GM21576 (cell line): ENCODE data around the gene ZNF281.
"Not testable (repeated sequence)": the region's sequence is repeated elsewhere in the genome, so short reads cannot be mapped to it uniquely, and the experiment has no call there.

Experiments used
- ATAC-seq: cut with Tn5 transposase; IDR thresholded peaks from one replicate; pipeline ENCODE4 v1.9.1; 2021; ENCODE audit warnings: mild to moderate bottlenecking, moderate library complexity; ENCODE audit not compliant: unreplicated experiment

Gene ZNF281

GRCh38 chr1:200365897-200366426, 43.9 kb downstream of the ZNF281 start:
- ATAC-seq, result no peak

GRCh38 chr1:200364831-200365230, 45.0 kb downstream of the ZNF281 start:
- ATAC-seq, result no peak

- no peak for ATAC-seq
Observed at GRCh38 chr1:200364091-200364759, 45.6 kb downstream of the ZNF281 start.

GRCh38 chr1:200363264-200363933, 46.4 kb downstream of the ZNF281 start:
- no peak for ATAC-seq

- ATAC-seq, result no peak
Observed at GRCh38 chr1:200362421-200362820, 47.4 kb downstream of the ZNF281 start.

- no peak for ATAC-seq
Observed at GRCh38 chr1:200359610-200360163, 50.1 kb downstream of the ZNF281 start.

GRCh38 chr1:200357925-200358324, 51.9 kb downstream of the ZNF281 start:
- ATAC-seq, result not testable (repeated sequence)

GRCh38 chr1:200355801-200356200, 54.0 kb downstream of the ZNF281 start:
- ATAC-seq, result no peak
